H1 (cell line): Measurements from ENCODE around the gene SLN. TPM values are rescaled to one million over a fixed set of nuclear protein-coding genes. Genes with fewer than 3 reads are reported as not detected.

ENCODE experiments used
- CTCF ChIA-PET: fragments of 300-600 bp; sonication (Branson Sonifier 250); formaldehyde crosslinking; loops from one replicate; lab custom pipeline; 2021; ENCODE audit not compliant: partially characterized antibody; lab: Charles Lee
- POLR2A ChIA-PET: fragments of 300-600 bp; sonication (Branson Sonifier 250); formaldehyde crosslinking; loops from one replicate; lab custom pipeline; 2021; ENCODE audit warnings: inconsistent platforms; ENCODE audit not compliant: partially characterized antibody; lab: Charles Lee
- DNase-seq, 2 experiments: peaks; one replicate each; pipeline versions ENCODE4 v3.0.0 to v3.0.0-alpha.2; 2010 to 2022; ENCODE audit warnings: low spot score in 2 of 2, low read depth in 1 of 2, mixed read lengths in 1 of 2
- FAIRE-seq: peaks from 2 replicates; lab custom pipeline; 2011; peaks lifted over from hg19 to GRCh38; lab: Jason Lieb, UNC
- H2AFZ ChIP-seq: 2 replicates; pipeline ENCODE4 v1.8.1; 2012; ENCODE audit warnings: low read length, inconsistent platforms
- H2AK5ac ChIP-seq: 2 replicates; pipeline ENCODE4 v1.6.1; 2013; ENCODE audit warnings: low read depth, low read length
- H2BK120ac ChIP-seq: replicated peaks from 2 replicates; pipeline ENCODE3; 2013; ENCODE audit warnings: low read depth, low read length, inconsistent platforms
- H2BK12ac ChIP-seq: 2 replicates; pipeline ENCODE4 v1.6.1; 2013; ENCODE audit warnings: low read depth, low read length
- H2BK15ac ChIP-seq: 2 replicates; pipeline ENCODE4 v1.6.1; 2013; ENCODE audit warnings: low read length
- H2BK20ac ChIP-seq: 2 replicates; pipeline ENCODE4 v1.6.1; 2013; ENCODE audit warnings: low read length
- H2BK5ac ChIP-seq: 2 replicates; pipeline ENCODE4 v1.6.1; 2013; ENCODE audit warnings: low read depth, low read length
- H3K14ac ChIP-seq: 2 replicates; pipeline ENCODE4 v1.6.1; 2013; ENCODE audit warnings: inconsistent platforms; ENCODE audit not compliant: insufficient read length
- H3K18ac ChIP-seq: 2 replicates; pipeline ENCODE4 v1.6.1; 2013; ENCODE audit warnings: low read length; ENCODE audit errors: extremely low read depth
- H3K23ac ChIP-seq: 2 replicates; pipeline ENCODE4 v1.6.1; 2013; ENCODE audit warnings: inconsistent platforms; ENCODE audit not compliant: insufficient read length
- H3K23me2 ChIP-seq: 2 replicates; pipeline ENCODE4 v1.6.1; 2013; ENCODE audit warnings: low read depth, low read length
- H3K27ac ChIP-seq: 2 replicates; pipeline ENCODE4 v1.6.1; 2011; ENCODE audit warnings: low read depth, low read length, inconsistent platforms
- H3K27me3 ChIP-seq, 4 experiments: replicated peaks in 1 of 4; 1 replicate in 1 of 4; 2 replicates in 3 of 4; pipeline versions ENCODE4 v1.6.1 to v1.8.1; 2011 to 2013; ENCODE audit warnings: low read length in 3 of 4, mild to moderate bottlenecking in 3 of 4, inconsistent platforms in 2 of 4, mixed read lengths in 2 of 4, moderate library complexity in 1 of 4; ENCODE audit not compliant: control insufficient read depth in 3 of 4, insufficient read depth in 3 of 4; ENCODE audit errors: extremely low read depth in 1 of 4
- H3K36me3 ChIP-seq, 4 experiments: 2 replicates each; pipeline versions ENCODE4 v1.6.1 to v1.8.1; 2011 to 2013; ENCODE audit warnings: mild to moderate bottlenecking in 4 of 4, low read length in 3 of 4, moderate library complexity in 2 of 4, control low read depth in 1 of 4, inconsistent platforms in 1 of 4; ENCODE audit not compliant: insufficient read depth in 4 of 4, control insufficient read depth in 2 of 4
- H3K4ac ChIP-seq: replicated peaks from 2 replicates; pipeline ENCODE3; 2013; ENCODE audit warnings: low read length, low read depth, mixed read lengths, inconsistent platforms; ENCODE audit not compliant: insufficient read length
- H3K4me1 ChIP-seq, 4 experiments: replicated peaks in 1 of 4; 1 replicate in 1 of 4; 2 replicates in 3 of 4; pipeline versions ENCODE4 v1.6.1 to v1.8.1; 2011 to 2013; ENCODE audit warnings: low read length in 3 of 4, inconsistent platforms in 2 of 4, mixed read lengths in 1 of 4; ENCODE audit not compliant: insufficient read depth in 4 of 4, control insufficient read depth in 3 of 4
- H3K4me2 ChIP-seq, 2 experiments: 2 replicates each; pipeline versions ENCODE4 v1.6.1 to v1.8.1; 2011 to 2013; ENCODE audit warnings: low read depth in 2 of 2, low read length in 2 of 2, control low read depth in 1 of 2, inconsistent platforms in 1 of 2, mild to moderate bottlenecking in 1 of 2; ENCODE audit not compliant: insufficient read depth in 1 of 2
- H3K4me3 ChIP-seq, 4 experiments: fragments of 200-600, 300-600 bp in 1 of 4; sonication (generic), shearing (Covaris generic), sonication (Bioruptor Twin) in 1 of 4; 2 replicates each; pipeline versions ENCODE4 v1.5.1 to v1.8.1; 2011 to 2016; ENCODE audit warnings: low read length in 4 of 4, low read depth in 3 of 4, control low read depth in 2 of 4, inconsistent platforms in 2 of 4, mild to moderate bottlenecking in 2 of 4, mixed read lengths in 1 of 4, moderate library complexity in 1 of 4; ENCODE audit not compliant: insufficient read depth in 2 of 4; ENCODE audit errors: extremely low read depth in 1 of 4
- H3K56ac ChIP-seq: replicated peaks from 2 replicates; pipeline ENCODE3; 2013; ENCODE audit warnings: low read depth, mild to moderate bottlenecking, mixed read lengths, low read length, inconsistent platforms; ENCODE audit not compliant: insufficient read length
- H3K79me1 ChIP-seq: 2 replicates; pipeline ENCODE4 v1.6.1; 2013; ENCODE audit warnings: low read depth, low read length, control low read depth
- H3K79me2 ChIP-seq, 2 experiments: 2 replicates each; pipeline versions ENCODE4 v1.6.1 to v1.8.1; 2012 to 2013; ENCODE audit warnings: low read length in 2 of 2, mild to moderate bottlenecking in 2 of 2, inconsistent platforms in 1 of 2; ENCODE audit not compliant: insufficient read depth in 2 of 2, control insufficient read depth in 1 of 2
- H3K9ac ChIP-seq, 4 experiments: replicated peaks in 1 of 4; 1 replicate in 1 of 4; 2 replicates in 3 of 4; pipeline versions ENCODE4 v1.6.1 to v1.8.1; 2011 to 2013; ENCODE audit warnings: low read depth in 3 of 4, low read length in 3 of 4, control low read depth in 2 of 4, mild to moderate bottlenecking in 2 of 4, moderate library complexity in 2 of 4, inconsistent platforms in 1 of 4; ENCODE audit errors: extremely low read depth in 1 of 4
- H3K9me3 ChIP-seq, 2 experiments: 2 replicates each; pipeline versions ENCODE4 v1.6.1 to v1.8.1; 2012 to 2013; ENCODE audit warnings: mild to moderate bottlenecking in 2 of 2, moderate library complexity in 2 of 2, control low read depth in 1 of 2, inconsistent platforms in 1 of 2, low read depth in 1 of 2, low read length in 1 of 2, mixed read lengths in 1 of 2; ENCODE audit not compliant: insufficient read depth in 2 of 2
- H4K20me1 ChIP-seq, 2 experiments: replicated peaks in 1 of 2; 2 replicates each; pipeline versions ENCODE3 to v1.8.1; 2011 to 2013; ENCODE audit warnings: inconsistent platforms in 2 of 2, low read length in 2 of 2, mild to moderate bottlenecking in 1 of 2; ENCODE audit not compliant: insufficient read depth in 2 of 2, control insufficient read depth in 1 of 2
- H4K5ac ChIP-seq: 2 replicates; pipeline ENCODE4 v1.6.1; 2013; ENCODE audit warnings: low read length, low read depth, mixed read lengths, inconsistent platforms; ENCODE audit not compliant: insufficient read length
- H4K8ac ChIP-seq: 2 replicates; pipeline ENCODE4 v1.8.0; 2013; ENCODE audit warnings: mild to moderate bottlenecking, moderate library complexity, low read length, inconsistent platforms; ENCODE audit not compliant: insufficient read depth; ENCODE audit errors: extremely low read depth
- H4K91ac ChIP-seq: replicated peaks from 2 replicates; pipeline ENCODE3; 2013; ENCODE audit warnings: low read length, mixed read lengths, inconsistent platforms; ENCODE audit not compliant: insufficient read length
- BCL11A ChIP-seq, 2 experiments: IDR thresholded peaks; one replicate each; pipeline ENCODE4 v1.6.1; 2011; ENCODE audit warnings: low read depth in 2 of 2, low read length in 2 of 2, mild to moderate bottlenecking in 2 of 2
- CHD1 ChIP-seq: IDR thresholded peaks from 2 replicates; pipeline ENCODE4 v1.6.1; 2012; ENCODE audit warnings: low read depth, low read length, improper control_type of control experiment
- EGR1 ChIP-seq: IDR thresholded peaks from 2 replicates; pipeline ENCODE4 v1.6.1; 2011; ENCODE audit warnings: low read depth, low read length, borderline replicate concordance
- KDM1A ChIP-seq: fragments of 200-600, 300-600 bp; sonication (generic); IDR thresholded peaks from 2 replicates; pipeline ENCODE4 v1.7.1; 2016; ENCODE audit warnings: mild to moderate bottlenecking, low read length, borderline replicate concordance
- RFX5 ChIP-seq: IDR thresholded peaks from 2 replicates; pipeline ENCODE4 v1.6.1; 2011; ENCODE audit warnings: low read depth, low read length, improper control_type of control experiment, borderline replicate concordance
- SIN3A ChIP-seq, 2 experiments: IDR thresholded peaks in 1 of 2; conservative IDR thresholded peaks in 1 of 2; 2 replicates each; pipeline ENCODE4 v1.6.1; 2011 to 2012; ENCODE audit warnings: low read length in 2 of 2, improper control_type of control experiment in 1 of 2, low read depth in 1 of 2, mild to moderate bottlenecking in 1 of 2
- SUZ12 ChIP-seq: fragments of 200-600 bp; sonication (generic); IDR thresholded peaks from 2 replicates; pipeline ENCODE4 v1.6.1; 2012; ENCODE audit warnings: mild to moderate bottlenecking, inconsistent platforms, low read length, moderate library complexity, mixed read lengths
- WGBS, 2 experiments: shearing (Covaris generic) in 1 of 2; methylation state at CpG; one replicate each; pipeline versions ENCODE4 v1.1.6 to v1.1.7; 2013 to 2015; ENCODE audit warnings: low lambda C conversion rate in 2 of 2, mixed read lengths in 2 of 2, inconsistent platforms in 1 of 2, low coverage in 1 of 2, missing lambda C conversion rate in 1 of 2; ENCODE audit not compliant: insufficient replicate concordance in 2 of 2, insufficient coverage in 1 of 2, insufficient read length in 1 of 2; ENCODE audit errors: extremely low coverage in 1 of 2, missing lambda C conversion rate in 1 of 2; 5-methylcytosine and 5-hydroxymethylcytosine counted together
- polyA plus RNA-seq, 7 experiments: library from polyadenylated mRNA; depleted of rRNA in 3 of 7; stranded (reverse) in 5 of 7; unstranded in 2 of 7; fragments of >200 nt in 5 of 7; fragments of 200-250 nt in 2 of 7; gene quantifications; 1 replicate in 5 of 7; 2 replicates in 1 of 7; 4 replicates in 1 of 7; pipeline versions ENCODE4 v1.2.1 to v1.2.3, GENCODE V29; 2011 to 2013; ENCODE audit warnings: missing spikeins in 2 of 7, mixed read lengths in 2 of 7
- total RNA-seq: library from RNA; stranded (reverse); fragmentation: NEBNext Ultra II Directional; extraction: Animal tissue kit (Norgen Biotek cat#: 25700); gene quantifications from 2 replicates; pipeline ENCODE4 v1.2.1, GENCODE V29; 2021
- TF ChIP-seq, protein P1 (sequence below): IDR thresholded peaks from 2 replicates; pipeline ENCODE4 v1.6.1; 2012; ENCODE audit warnings: inconsistent platforms
- TF ChIP-seq, protein P2 (sequence below): IDR thresholded peaks from 2 replicates; pipeline ENCODE4 v1.6.1; 2012; ENCODE audit warnings: inconsistent platforms

Gene SLN
- total and polyA plus RNA-seq, 2 of the 8 experiments (the other 6 are each of a cell fraction or from before 2014, with no cell fraction given) = not detected

DNA sequence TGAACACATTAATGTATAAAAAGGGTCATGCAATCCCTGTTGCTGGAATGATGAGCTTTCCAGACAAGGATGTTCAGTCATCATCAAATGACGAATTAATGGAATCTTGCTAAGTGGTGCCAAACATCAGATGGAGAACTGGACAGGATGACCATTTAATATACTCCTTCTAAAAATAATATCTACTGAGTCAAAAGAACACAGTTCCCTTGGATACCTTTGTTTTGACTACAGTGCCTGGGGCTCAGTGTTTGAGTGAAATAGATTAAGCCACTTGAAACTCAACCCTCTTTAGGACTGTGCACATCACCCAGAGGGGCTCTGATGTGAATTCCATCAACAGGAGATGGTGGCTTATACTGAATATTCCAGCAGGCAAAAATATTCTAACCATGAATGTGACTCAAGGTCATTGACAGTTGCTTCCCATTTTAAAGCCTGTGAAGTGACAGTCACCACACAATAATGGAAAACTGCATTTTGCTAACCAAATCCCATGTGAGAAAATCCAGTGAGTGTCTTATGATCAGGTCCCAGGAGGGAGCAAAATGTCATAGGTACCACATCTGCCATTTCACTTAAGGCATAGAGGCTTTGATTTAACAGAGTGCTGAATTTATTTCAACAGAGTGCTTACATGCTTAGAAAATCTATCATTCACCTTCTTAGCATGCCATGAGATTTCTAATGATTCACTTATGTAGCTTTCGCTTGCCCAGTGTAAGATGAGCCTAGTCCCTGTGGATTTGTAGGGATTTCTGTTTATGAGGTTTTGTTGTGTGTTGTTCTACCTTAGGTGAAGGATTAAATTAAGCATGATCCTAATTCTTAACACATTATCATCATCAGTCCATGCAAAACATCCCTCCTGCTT lies 41.3 kb upstream of the SLN start:
- H3K4ac ChIP-seq = no peak overlapping the region
- H3K27me3 ChIP-seq = no peaks in the 10 kb centered on the region
- H2BK5ac ChIP-seq = no peak overlapping the region
- no peaks in the 10 kb centered on the region for H3K79me1 ChIP-seq
- H3K9ac ChIP-seq = no peak overlapping the region
- H3K14ac ChIP-seq = no peak overlapping the region
- H3K36me3 ChIP-seq = no peaks in the 10 kb centered on the region
- ChIA-PET CTCF (interaction anchor here (1.6 to 2.3 kb wide), 2 partner anchors 10 to 12 kb away, joined by 3 to 6 read pairs; no protein-coding TSS in a partner anchor), POLR2A (no interaction called here)
- no peak overlapping the region for H3K4me3 ChIP-seq
- H2BK15ac ChIP-seq = no peak overlapping the region
- H3K4me2 ChIP-seq = no peak overlapping the region
- H2AFZ ChIP-seq = no peak overlapping the region
- H3K4me1 ChIP-seq = no peaks in the 10 kb centered on the region
- H2BK12ac ChIP-seq = no peak overlapping the region
- no peaks in the 10 kb centered on the region for H3K79me2 ChIP-seq
- no peak overlapping the region for H3K27ac ChIP-seq
- no peaks in the 10 kb centered on the region for H3K9me3 ChIP-seq
- no peak overlapping the region for H2AK5ac ChIP-seq
- H4K91ac ChIP-seq = no peak overlapping the region
- H2BK120ac ChIP-seq = no peak overlapping the region
- FAIRE-seq = no peak
- no peaks in the 10 kb centered on the region for H4K20me1 ChIP-seq
- H3K23ac ChIP-seq = no peak overlapping the region
- no peak overlapping the region for H3K18ac ChIP-seq
- 44% methylated on average over 2 of the region's 2 CpGs; no CpG with 5 or more reads in 1 of the 2 experiments for WGBS, 2 experiments
- DNase-seq = no peak
- H2BK20ac ChIP-seq = no peak overlapping the region
- no peak for TF ChIP-seq EGR1
- TF ChIP-seq BCL11A (IDR thresholded peaks at IDR 0.05; ENCODE audit: low read depth in 2 of 2, low read length in 2 of 2) = no peak
- TF ChIP-seq KDM1A = no peak
- TF ChIP-seq SIN3A (conservative IDR thresholded peaks at IDR 0.05 in 1 of 2, IDR thresholded peaks at IDR 0.05 in 1 of 2; ENCODE audit: low read depth in 1 of 2, low read length in 2 of 2) = no peak
- TF ChIP-seq RFX5 = no peak
- TF ChIP-seq, protein P1, sequence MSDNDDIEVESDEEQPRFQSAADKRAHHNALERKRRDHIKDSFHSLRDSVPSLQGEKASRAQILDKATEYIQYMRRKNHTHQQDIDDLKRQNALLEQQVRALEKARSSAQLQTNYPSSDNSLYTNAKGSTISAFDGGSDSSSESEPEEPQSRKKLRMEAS = no peak
- TF ChIP-seq SUZ12 = no peak
- TF ChIP-seq, protein P2, sequence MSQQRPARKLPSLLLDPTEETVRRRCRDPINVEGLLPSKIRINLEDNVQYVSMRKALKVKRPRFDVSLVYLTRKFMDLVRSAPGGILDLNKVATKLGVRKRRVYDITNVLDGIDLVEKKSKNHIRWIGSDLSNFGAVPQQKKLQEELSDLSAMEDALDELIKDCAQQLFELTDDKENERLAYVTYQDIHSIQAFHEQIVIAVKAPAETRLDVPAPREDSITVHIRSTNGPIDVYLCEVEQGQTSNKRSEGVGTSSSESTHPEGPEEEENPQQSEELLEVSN = no peak
- no peak for TF ChIP-seq CHD1
- H4K5ac ChIP-seq = no peak overlapping the region
- no peak overlapping the region for H3K56ac ChIP-seq
- no peak overlapping the region for H4K8ac ChIP-seq
- no peaks in the 10 kb centered on the region for H3K23me2 ChIP-seq
